ENCODE data around the gene PAX8.

PAX8 gene

DNA sequence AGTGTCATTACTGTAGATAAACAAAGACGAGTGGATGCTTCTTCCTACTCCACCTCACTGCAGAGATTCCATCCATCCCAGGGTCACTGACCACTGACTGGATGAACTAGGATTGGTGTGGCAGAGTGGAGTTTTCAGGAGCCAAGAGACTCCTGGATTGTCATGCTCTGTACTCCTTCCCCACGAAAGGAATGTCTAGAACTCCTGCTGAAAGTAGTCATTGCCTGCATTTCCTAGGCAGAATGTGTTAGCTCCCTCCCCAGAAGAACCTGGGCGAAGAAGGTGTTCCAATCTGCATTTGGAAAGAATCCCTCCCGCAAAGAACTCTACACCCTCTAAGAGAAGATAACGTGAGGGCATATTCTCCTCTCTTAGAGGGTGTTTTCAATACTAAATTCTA lies 6.2 kb downstream of the PAX8 start:
- no peak for ATAC-seq

DNA sequence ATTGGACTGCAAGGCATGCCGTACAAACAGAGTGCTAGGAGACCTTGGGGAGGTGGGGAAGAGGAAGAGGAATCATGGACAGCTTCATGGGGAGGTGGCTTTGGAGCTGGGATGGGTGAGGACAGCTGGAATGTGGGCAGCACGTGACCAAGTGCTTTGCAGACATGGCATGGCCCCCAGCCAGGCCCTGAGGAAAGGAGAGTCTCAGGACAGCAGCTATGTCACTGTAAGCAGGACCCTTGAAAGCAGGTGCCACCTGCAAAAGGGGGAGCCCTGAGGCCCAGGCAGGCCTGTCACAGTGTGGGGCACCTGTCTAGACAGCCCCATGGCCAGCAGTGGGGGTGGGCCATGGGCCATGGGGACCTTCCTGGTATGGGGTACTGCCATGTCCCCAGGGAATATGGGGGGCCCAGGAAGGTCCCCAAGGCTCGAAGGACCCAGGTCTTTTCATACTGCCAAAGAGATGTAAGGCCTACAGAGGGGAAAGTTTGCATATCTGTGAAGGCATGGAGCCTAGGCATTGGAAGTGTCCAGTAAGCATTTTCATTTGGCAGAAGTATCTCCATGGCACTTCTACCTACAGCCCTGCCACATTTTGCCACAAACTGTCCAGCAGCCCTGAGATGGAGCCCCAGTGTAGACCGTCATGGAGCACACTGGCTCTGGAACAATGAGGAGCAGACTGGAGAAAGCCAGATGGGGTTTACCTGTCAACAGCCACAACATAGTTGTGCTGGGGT lies 9.9 kb downstream of the PAX8 start:
- TF ChIP-seq, protein P1, sequence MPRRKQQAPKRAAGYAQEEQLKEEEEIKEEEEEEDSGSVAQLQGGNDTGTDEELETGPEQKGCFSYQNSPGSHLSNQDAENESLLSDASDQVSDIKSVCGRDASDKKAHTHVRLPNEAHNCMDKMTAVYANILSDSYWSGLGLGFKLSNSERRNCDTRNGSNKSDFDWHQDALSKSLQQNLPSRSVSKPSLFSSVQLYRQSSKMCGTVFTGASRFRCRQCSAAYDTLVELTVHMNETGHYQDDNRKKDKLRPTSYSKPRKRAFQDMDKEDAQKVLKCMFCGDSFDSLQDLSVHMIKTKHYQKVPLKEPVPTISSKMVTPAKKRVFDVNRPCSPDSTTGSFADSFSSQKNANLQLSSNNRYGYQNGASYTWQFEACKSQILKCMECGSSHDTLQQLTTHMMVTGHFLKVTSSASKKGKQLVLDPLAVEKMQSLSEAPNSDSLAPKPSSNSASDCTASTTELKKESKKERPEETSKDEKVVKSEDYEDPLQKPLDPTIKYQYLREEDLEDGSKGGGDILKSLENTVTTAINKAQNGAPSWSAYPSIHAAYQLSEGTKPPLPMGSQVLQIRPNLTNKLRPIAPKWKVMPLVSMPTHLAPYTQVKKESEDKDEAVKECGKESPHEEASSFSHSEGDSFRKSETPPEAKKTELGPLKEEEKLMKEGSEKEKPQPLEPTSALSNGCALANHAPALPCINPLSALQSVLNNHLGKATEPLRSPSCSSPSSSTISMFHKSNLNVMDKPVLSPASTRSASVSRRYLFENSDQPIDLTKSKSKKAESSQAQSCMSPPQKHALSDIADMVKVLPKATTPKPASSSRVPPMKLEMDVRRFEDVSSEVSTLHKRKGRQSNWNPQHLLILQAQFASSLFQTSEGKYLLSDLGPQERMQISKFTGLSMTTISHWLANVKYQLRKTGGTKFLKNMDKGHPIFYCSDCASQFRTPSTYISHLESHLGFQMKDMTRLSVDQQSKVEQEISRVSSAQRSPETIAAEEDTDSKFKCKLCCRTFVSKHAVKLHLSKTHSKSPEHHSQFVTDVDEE (CRISPR knock-in tag; IDR thresholded peaks at IDR 0.05) = no peak
- TF ChIP-seq ZFP3 (CRISPR knock-in tag; IDR thresholded peaks at IDR 0.05) = no peak
- TF ChIP-seq BACH2 (CRISPR knock-in tag; IDR thresholded peaks at IDR 0.05; ENCODE audit: borderline replicate concordance) = no peak
- no peak for TF ChIP-seq ESRRG (CRISPR knock-in tag; IDR thresholded peaks at IDR 0.05)
- no peak for TF ChIP-seq ZC3H10 (CRISPR knock-in tag; IDR thresholded peaks at IDR 0.05)
- TF ChIP-seq, protein P2, sequence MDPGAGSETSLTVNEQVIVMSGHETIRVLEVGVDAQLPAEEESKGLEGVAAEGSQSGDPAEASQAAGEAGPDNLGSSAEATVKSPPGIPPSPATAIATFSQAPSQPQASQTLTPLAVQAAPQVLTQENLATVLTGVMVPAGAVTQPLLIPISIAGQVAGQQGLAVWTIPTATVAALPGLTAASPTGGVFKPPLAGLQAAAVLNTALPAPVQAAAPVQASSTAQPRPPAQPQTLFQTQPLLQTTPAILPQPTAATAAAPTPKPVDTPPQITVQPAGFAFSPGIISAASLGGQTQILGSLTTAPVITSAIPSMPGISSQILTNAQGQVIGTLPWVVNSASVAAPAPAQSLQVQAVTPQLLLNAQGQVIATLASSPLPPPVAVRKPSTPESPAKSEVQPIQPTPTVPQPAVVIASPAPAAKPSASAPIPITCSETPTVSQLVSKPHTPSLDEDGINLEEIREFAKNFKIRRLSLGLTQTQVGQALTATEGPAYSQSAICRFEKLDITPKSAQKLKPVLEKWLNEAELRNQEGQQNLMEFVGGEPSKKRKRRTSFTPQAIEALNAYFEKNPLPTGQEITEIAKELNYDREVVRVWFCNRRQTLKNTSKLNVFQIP (CRISPR knock-in tag; IDR thresholded peaks at IDR 0.05; ENCODE audit: borderline replicate concordance, low read depth) = no peak
- TF ChIP-seq, protein P3, sequence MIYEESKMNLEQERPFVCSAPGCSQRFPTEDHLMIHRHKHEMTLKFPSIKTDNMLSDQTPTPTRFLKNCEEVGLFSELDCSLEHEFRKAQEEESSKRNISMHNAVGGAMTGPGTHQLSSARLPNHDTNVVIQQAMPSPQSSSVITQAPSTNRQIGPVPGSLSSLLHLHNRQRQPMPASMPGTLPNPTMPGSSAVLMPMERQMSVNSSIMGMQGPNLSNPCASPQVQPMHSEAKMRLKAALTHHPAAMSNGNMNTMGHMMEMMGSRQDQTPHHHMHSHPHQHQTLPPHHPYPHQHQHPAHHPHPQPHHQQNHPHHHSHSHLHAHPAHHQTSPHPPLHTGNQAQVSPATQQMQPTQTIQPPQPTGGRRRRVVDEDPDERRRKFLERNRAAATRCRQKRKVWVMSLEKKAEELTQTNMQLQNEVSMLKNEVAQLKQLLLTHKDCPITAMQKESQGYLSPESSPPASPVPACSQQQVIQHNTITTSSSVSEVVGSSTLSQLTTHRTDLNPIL (CRISPR knock-in tag; IDR thresholded peaks at IDR 0.05; ENCODE audit: low read depth) = no peak
- no peak for TF ChIP-seq ZNF8 (CRISPR knock-in tag; IDR thresholded peaks at IDR 0.05)
- no peak for TF ChIP-seq ARNTL (CRISPR knock-in tag; IDR thresholded peaks at IDR 0.05; ENCODE audit: borderline replicate concordance, low read depth)
- TF ChIP-seq, protein P4, sequence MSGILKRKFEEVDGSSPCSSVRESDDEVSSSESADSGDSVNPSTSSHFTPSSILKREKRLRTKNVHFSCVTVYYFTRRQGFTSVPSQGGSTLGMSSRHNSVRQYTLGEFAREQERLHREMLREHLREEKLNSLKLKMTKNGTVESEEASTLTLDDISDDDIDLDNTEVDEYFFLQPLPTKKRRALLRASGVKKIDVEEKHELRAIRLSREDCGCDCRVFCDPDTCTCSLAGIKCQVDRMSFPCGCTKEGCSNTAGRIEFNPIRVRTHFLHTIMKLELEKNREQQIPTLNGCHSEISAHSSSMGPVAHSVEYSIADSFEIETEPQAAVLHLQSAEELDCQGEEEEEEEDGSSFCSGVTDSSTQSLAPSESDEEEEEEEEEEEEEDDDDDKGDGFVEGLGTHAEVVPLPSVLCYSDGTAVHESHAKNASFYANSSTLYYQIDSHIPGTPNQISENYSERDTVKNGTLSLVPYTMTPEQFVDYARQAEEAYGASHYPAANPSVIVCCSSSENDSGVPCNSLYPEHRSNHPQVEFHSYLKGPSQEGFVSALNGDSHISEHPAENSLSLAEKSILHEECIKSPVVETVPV (CRISPR knock-in tag; IDR thresholded peaks at IDR 0.05) = no peak
- TF ChIP-seq TOX (CRISPR knock-in tag; IDR thresholded peaks at IDR 0.05; ENCODE audit: borderline replicate concordance) = no peak
- no peak for TF ChIP-seq CSDC2 (CRISPR knock-in tag; IDR thresholded peaks at IDR 0.05)
- no peak for TF ChIP-seq GLIS3 (CRISPR knock-in tag; IDR thresholded peaks at IDR 0.05)
- TF ChIP-seq, protein P5, sequence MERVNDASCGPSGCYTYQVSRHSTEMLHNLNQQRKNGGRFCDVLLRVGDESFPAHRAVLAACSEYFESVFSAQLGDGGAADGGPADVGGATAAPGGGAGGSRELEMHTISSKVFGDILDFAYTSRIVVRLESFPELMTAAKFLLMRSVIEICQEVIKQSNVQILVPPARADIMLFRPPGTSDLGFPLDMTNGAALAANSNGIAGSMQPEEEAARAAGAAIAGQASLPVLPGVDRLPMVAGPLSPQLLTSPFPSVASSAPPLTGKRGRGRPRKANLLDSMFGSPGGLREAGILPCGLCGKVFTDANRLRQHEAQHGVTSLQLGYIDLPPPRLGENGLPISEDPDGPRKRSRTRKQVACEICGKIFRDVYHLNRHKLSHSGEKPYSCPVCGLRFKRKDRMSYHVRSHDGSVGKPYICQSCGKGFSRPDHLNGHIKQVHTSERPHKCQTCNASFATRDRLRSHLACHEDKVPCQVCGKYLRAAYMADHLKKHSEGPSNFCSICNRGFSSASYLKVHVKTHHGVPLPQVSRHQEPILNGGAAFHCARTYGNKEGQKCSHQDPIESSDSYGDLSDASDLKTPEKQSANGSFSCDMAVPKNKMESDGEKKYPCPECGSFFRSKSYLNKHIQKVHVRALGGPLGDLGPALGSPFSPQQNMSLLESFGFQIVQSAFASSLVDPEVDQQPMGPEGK (CRISPR knock-in tag; IDR thresholded peaks at IDR 0.05; ENCODE audit: borderline replicate concordance) = no peak
- TF ChIP-seq ZNF565 (CRISPR knock-in tag; conservative IDR thresholded peaks at IDR 0.05; ENCODE audit: low read depth) = no peak
- TF ChIP-seq OSR1 (CRISPR knock-in tag; IDR thresholded peaks at IDR 0.05) = no peak
- no peak for TF ChIP-seq ISL1 (CRISPR knock-in tag; IDR thresholded peaks at IDR 0.05)
- TF ChIP-seq ZNF70 (CRISPR knock-in tag; IDR thresholded peaks at IDR 0.05) = no peak
- TF ChIP-seq RARB (CRISPR knock-in tag; IDR thresholded peaks at IDR 0.05) = no peak
- TF ChIP-seq SNAI2 (CRISPR knock-in tag; IDR thresholded peaks at IDR 0.05) = no peak
- ATAC-seq = no peak

More for the DNA sequence above, 6.2 kb downstream of the PAX8 start:
- no peak for TF ChIP-seq TOX (CRISPR knock-in tag; IDR thresholded peaks at IDR 0.05; ENCODE audit: borderline replicate concordance)
- no peak for TF ChIP-seq ZC3H10 (CRISPR knock-in tag; IDR thresholded peaks at IDR 0.05)
- no peak for TF ChIP-seq SNAI2 (CRISPR knock-in tag; IDR thresholded peaks at IDR 0.05)
- no peak for TF ChIP-seq ZNF70 (CRISPR knock-in tag; IDR thresholded peaks at IDR 0.05)
- TF ChIP-seq OSR1 (CRISPR knock-in tag; IDR thresholded peaks at IDR 0.05) = no peak
- TF ChIP-seq, protein P3 (CRISPR knock-in tag; IDR thresholded peaks at IDR 0.05; ENCODE audit: low read depth) = no peak
- no peak for TF ChIP-seq CSDC2 (CRISPR knock-in tag; IDR thresholded peaks at IDR 0.05)
